Activated CD8-positive, alpha-beta memory T cell treated with anti-CD3 and anti-CD28 coated beads, Interleukin-2, amount 50 U/mL, for 48 hours (primary cell): ENCODE data around the gene CA5A.
"Not testable (repeated sequence)": the region's sequence is repeated elsewhere in the genome, so short reads cannot be mapped to it uniquely, and the experiment has no call there.

ENCODE experiments used
- DNase-seq: peaks from one replicate; pipeline ENCODE4 v3.0.0-alpha.2; 2020

The CA5A gene

DNA sequence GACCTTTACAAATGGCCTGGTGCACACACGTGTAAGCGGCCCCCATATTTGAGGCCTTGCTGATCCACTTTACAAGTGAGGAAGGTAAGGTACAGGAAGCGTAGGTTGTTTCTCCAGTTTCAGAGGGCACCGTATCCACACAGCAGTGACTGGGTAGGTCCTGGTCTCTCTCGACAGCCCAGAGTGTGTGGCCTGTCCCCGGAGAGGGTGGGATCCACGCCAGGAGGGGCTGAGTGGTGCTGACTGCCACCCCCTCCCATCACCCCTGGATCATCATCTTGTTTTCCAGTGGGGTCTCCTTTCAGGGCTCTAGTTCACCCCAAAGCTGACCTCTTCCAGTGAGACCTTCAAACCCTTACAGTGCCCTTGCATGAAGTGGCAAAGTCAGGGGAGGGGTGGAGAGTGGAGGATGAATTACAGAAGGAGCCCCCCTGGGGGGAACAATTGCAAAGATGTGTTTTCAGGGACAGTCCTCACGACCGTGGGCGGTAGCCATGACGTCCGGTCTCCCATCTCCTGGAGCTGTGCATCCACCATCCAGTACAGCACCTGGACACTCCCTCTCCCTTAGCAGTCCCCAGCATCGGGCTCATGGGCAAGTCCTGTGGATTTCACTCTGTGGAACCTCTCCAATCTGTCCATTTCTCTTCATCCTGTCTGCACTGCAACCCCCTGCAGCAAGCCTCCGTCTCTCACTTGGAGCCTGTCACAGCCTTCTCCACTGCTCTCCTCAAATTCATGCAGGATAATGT is 10.4 kb upstream of the CA5A start:
- no peak for DNase-seq

DNA sequence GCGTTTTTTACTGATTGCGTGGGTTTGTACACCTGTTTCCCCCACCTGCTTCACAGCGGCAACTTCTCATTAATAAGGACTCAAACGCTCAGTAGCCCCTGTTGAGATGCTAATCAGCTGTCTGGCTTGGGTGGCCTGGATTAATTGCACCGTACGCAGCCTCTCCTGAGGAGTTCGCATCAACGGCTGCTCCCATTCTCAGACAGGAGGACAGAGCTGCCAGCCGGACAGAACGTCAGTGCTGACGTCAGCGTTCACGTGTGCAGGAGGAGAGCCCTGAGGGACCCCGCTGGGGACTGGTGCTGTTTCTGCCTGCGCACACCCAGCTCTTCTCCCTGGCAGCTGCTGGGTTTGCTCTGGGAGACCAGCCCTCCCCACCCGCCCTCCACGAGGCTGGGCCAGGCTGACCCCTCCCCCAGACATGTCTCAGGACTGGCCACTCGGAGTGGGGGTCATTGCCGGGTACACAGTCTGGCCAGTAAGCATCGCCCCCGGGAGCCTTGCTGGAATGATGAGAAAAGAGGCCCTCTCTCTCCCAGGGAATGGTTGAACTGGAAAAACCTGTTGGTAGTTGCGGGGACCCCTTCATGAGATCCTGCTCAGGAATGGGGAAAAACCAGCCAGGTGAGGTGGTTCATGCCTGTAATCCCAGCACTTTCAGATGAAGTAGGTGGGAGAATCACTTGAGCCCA is 9.2 kb upstream of the CA5A start:
- no peak for DNase-seq

DNA sequence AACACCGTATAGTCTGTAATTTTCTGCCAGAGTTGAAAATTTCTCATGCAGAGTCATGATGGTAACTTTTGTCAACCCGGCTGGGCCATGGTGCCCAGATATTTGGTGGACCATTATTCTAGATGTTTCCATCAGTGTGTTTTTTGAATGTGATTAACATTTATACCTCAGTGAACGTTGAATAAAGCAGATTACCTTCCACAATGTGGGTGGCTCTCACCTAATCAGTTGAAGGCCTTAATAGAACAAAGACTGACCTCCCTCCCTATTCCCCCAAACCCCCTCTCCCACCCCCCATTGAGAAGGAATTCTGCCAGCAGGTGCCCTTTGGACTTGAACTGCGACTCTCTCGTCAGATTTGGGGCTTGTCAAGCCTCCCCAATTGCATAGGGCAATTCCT is 6.4 kb upstream of the CA5A start:
- no peak for DNase-seq

DNA sequence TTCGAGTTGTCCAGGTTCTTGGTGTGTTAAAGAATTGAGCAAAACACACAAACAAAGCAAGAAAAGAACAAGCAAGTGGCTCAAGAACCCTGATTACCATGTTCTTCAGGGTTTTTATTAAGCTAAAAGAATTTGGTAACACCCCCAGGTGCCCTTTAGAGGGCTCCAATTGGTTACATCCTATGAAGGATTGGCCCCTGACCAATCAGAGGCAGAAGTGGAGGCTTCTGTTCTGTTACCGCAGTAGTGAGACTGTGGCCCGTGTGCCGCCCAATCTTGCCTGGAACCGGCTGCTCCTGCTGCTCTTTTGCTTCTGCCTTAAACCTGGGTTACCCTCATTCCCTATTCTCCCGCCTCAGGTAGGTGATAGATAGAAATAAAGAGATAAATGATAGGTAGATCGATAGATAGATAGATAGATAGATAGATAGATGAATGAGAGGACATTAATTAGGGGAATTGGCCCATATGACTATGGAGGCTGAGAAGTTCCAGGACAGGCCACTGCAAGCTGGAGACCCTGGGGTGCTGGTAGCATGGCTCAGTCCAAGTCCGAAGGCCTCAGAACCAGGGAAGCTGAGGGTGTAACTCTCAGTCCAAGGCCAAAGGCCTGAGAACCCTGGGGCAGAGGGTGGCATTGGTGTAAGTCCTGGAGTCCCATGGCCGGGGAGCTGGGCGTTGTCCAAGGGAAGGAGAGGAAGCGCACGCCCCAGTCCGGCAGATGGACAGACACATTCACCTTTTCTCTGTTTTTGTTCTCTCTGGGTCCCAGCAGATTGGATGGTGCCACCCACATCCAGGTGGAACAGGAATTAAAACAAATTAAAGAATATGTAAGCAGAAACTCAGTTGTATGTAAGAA is 3.5 kb upstream of the CA5A start:
- no peak for DNase-seq

DNA sequence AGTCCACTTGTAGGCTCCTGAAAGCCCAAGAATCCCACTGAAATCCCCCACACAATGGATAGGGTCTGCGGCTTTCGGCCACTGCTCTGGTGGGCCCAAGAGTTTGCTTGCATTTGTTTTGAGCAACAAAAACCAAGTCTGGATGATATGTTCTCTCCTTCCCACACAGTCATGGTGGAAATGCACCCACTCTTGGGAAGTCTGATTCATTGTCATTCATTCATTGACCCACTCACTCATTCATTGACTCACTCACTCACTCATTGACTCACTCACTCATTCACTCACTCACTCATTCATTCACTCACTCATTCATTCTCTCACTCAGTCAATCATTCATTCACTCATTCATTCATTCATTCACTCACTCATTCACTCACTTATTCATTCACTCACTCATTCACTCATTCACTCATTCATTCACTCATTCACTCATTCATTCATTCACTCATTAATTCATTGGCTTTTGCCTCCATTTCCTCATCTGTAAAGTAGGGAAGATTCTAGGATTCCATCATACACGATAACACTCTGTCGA is 2.2 kb upstream of the CA5A start:
- DNase-seq: no peak

DNA sequence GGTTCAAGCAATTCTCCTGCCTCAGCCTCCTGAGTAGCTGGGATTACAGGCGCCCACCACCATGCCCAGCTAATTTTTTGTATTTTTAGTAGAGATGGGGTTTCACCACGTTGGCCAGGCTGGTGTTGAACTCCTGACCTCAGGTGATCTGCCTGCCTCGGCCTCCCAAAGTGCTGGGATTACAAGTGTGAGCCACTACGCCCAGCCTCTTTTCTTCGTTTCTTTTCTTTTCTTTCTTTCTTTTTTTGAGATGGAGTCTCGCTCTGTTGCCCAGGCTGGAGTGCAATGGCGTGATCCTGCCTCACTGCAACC is 858 bp upstream of the CA5A start:
- DNase-seq: not testable (repeated sequence)

DNA sequence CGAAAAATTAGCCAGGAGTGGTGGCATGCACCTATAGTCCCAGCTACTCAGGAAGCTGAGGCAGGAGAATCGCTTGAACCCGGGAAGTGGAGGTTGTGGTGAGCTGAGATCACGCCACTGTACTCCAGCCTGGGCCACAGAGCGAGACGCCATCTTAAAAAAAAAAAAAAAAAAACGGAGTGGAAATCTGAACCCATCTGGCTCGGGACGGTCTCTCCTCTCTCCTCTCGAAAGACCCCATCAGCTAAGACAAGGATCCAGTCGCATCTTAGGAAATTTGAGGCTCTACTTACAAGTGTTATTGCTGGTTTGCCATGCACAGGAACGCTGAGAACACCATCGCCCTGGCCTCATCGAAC is 334 bp downstream of the CA5A start:
- DNase-seq: not testable (repeated sequence)

DNA sequence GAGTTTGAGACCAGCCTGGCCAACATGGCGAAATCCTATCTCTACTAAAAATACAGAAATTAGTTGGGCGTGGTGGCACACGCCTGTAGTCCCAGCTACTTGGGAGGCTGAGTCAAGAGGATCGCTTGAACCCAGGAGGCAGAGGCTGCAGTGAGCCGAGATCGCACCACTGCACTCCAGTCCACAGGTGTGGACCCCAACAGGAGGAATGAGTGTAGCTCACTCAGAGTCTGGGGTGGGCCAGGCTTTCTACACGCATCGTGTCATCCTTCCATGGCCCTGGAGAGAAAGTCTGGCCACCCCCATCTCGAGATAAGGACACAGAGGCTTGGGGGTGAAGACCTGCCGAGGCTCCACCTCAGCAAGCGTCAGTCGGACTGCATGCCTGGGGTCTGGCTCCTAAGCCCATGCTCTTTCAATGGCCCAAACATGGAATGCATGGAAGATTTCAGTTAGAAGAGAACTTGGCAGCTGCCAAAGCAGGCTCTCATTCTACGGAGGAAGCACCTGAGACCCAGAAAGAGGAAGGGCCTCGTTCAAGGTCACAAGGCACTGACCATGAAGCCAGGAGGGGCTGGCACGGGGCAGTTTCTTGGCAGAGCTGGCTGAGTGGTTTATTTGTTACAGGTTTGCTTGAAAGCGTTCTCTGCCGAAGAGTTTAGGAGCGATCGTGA is 1.4 kb downstream of the CA5A start:
- not testable (repeated sequence) for DNase-seq

DNA sequence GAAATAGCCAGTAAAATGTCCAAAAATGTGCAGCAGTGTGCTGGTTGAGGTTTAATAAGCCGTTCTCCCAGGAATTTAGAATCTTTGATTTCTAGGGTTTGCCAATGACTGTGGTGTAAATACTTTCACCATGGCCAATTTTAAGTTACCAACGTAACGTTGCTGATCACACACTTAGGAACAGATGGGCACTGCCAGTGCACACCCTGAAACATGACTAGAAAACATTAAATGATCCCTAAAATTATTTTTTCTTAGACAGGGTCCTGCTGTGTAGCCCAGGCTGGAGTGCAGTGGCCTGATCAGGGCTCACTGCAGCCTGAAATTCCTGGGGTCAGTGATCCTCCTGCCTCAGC is 3.2 kb downstream of the CA5A start:
- DNase-seq: no peak

DNA sequence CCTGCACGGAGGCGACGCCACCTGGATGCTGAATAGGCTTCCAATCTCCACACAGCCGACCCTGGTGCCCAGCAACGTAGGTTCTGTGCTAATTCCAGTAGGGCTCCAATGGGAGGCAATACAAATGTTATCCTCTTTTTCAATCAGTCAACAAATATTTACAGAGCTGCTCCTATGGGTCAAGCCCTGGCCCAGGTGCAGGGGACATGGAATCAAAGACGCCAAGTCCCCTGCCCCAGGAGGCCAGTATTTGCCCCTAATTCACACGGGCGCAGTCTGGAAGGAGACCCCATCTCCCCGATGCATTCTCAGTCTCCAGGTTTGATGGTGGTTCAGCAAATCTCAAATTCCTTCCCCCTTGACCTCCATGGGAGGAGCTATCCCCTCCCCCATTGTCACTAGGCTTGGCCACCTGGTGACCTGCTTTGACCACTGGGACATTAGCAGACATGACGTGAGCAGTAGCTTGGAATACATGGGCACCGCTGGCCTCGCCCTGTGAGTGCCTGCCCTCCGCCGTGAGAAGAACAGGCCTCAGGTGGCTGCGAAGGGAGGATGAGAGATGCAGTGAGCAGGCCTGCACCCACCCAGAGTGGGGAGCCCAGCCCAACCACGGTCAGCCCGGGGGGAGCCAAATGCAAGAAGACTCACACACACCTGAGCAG is 3.7 kb downstream of the CA5A start:
- DNase-seq: not testable (repeated sequence)

DNA sequence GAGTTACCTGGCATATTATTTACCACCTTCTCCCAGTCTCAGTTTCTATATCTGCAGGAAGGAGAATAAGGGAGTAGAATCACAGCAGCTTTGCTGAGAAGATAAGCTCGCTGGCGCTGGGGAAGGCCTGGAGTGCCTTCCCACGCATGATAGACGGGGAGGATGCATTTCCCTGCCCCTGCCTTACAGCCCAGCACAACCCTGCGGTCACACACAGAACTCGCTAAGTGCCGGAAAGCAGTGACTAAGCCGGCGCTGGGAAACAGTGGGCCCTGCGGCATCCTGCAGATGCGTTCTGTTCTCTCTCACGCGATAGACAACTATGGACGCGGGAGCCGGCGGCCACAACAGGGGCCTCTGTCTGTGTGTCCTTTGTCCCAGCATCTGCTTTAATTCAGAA is 4.8 kb downstream of the CA5A start:
- no peak for DNase-seq

DNA sequence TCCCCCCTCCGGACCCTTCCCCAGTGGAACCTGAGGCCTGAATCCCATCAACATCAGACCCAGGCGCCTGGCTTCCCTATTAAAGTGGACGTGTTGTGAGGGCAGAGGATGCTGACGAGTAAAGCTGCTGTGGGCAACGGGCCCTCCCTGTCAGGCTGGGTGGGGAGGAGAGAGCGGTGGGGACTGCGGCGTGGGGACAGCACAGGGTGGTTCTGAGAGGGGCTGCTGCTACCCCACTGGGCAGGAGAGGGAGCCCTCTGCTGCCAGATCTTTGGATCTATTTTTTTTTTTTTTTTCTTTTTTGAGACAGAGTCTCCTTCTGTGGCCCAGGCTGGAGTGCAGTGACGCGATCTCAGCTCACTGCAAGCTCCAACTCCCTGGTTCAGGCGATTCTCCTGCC is 5.9 kb downstream of the CA5A start:
- no peak for DNase-seq

DNA sequence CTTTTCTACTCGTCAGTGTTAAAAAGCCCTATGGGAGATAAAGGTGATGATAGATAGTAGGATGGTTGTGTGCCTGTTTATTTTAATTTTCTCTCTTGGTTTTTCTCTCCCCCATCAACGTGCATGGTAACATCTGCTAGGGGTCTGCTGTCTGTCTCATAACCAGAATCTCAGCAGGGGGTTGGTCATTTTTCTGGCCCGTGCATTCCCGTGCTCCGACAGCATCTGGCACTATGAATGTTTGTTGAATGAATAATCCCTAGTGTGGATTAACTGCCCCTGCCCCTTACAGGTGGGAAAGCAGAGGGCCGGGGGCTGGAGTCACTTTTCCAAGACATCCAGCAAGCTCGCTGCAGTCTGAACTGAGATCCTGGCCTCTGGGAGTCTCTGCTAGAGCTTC is 6.3 kb downstream of the CA5A start:
- DNase-seq: no peak

DNA sequence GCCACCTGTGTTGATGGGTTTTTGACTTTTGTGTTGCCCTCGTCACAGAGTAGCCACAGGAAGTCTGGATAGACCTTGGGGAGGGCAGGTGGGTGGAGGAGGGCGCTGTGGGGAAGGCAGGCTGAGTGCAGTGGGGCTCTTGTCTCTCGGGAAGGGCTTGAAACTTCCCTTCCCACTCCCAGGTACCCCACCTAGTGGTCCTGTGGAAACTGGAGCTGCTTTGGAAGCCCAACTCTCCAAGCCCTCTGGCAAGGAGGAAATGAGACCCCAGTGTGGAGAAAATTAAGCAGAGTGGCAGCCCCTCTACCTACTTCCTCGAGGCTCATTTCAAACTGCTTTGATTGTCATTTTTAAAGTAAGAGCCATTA is 9.2 kb downstream of the CA5A start:
- DNase-seq: no peak

DNA sequence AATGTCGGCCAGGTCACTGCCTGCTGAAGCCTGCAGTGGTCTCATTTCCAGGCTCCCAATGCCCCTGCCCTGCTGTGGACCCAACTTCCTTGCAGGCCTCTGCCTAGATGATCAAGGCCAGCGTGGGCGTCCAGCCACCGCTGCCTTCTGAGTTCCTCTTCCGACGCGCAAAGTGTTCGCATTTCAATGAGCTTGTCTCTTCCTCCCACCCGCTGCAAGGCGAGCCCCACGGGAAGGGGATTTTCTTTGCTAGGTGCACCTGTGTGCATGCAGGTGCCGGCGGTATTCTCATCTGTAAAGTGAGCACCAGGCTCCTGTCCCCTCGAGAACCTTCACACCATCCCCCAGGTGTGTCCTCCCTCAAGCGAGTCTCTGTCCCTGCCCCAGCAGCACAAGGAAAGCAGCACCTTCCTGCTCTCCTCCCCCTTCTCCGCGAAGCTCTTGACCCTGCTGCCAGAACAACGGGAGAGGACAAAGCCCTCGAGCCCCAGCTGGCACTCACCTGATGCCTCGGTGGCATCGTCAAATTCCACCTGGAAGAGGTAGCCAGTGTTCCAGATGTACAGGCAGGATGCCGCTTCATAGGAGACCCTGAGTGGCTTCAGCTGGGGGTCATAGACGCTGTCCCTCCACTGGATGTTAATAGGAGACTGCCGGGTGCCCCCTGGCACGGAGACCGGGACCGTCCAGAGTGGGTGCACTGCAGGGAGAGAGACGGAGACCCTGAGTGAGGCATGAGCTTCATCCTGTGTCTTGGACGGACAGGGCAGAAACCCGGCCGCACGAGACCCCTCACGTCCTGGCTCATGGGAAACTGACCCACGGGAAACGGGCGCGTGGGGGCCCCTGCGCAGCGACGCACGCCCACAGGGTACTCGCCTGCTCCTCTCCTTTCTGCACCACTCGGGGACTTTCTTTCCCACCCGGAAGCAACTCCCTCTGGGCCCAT is 9.8 kb downstream of the CA5A start:
- no peak for DNase-seq

DNA sequence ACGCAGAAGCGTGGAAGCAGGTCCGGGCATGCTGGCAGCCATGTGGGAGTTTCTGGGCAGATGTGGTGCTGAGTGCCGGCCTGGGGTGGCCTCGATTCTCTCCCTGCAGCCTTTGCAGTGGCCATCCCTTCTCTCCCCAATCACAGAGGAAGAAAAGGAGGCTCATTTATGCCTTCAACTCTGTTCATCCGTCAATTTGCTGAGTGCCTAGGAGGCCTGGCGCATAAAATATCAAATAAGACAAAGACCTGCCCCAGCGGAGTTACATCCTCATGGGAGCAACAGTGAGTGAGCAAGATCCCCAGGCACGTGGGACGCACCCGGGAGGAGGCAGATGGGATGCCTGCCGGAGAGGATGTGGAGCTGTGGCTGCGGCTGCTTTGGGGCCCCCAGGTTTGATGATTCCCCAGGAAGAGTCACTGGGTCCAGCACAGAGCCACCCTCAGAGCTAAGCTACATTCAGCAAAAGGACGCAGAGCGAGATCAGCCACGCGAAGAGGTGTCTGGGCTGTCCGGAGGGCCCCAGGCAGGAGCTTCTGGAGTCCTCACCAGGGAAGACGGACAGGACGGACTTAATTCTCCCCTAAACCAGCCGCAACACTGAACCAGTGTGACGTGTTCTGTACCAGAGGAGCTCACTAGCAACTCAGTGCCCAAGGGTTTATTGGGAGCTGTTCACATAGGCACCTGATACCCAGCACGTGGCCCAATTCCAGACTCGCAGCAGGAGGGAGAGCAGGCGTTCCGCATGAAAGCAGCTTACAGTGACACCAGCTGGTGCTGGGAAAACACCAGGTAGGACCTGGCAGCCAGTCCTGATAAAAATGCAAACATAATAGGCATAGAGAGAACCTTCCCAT is 11.3 kb downstream of the CA5A start:
- DNase-seq: no peak

DNA sequence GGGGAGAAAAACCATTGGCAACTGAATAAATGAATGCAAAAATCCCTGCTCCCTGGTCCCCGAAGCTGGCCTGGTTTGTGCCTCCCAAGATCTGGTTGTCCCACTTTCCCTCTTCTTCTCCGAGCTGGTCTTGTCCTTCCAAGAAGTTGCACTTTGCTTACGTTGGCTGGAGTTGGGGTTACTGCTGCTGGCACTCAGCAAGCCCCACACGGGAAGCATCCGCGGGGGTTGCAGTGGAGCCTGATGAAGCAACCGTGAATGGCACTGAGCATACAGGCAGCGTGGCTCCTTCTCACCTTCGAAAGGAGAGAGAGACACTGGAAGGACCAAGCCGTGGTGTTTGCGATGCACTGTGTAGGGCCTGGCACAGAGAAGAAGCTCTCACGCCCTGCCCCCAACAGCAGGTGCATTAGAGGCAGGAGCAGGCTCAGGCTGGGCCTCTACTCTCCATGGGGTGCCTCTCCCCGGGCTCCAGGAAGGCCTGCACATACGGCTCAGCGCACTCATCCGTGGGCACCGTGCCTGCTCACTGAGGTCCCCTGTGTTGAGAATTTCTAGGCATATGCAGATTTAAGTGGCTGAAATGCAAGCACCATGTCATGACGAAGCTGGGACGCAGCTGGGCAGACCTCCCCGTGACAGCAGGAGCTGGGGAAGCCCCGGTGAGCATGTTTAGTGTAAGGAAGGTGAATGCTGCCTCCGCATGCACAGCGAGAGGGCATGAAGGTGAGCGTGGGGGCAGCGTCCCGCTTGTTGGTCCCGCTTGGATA is 12.1 kb downstream of the CA5A start:
- no peak for DNase-seq

DNA sequence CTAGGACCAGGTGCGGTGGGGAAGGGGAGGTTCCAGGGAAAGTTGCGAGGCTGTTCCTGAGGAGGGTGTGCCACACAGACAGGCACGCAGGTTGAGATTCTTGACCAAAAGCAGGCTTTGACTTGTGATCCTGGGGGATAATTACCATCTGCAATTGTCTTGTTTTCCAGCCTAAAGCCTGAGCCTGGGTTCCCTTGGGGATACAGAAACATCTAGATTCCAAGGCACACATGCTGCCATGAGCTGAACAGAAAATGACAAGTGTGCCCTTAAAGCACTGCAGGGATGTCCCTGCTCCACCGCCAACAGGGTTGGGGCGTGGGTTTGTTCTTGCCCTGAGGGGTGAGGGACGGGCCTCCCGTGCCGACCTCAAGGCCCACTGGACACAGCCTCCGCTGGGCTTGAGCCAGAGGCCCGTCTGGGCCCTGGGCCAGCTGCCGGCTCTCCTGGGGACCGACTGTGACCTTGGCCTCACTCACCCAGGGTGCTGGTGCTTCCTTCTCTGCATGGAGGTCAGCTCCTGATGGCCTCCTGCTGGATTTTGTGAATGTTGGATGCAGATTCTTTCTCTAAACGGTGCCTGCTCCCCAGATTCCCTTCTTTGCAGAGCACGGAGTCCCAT is 14.0 kb downstream of the CA5A start:
- no peak for DNase-seq

DNA sequence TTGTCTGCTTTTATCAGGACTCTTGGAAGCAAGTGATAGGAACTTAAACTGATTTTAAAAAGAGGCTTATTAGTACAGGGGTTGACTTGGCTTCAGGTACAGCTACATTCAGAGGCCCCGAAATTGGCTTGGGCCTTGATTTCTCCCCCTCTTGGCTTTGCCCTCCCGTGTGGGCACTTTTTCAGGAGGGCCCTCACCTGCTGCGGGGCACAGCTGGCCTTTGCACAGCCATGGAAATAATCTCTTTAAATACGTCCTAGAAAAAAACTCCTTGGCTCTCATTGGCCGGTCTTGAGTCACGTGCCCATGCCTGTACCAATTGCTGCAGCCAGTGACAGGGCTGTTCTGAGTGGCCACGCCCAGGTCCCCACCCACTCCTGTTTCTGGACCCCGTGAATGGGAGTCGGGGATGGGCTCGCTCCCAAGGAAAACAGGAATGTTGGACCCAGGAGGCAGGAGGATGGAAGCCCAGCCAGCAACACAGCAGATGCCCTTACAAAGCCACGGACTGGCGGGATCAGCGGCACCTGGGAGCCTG is 15.0 kb downstream of the CA5A start:
- DNase-seq: no peak
